HEK293 (cell line): ENCODE data around the gene LOX.

Experiments used
- KLF10 ChIP-seq: fragments of 450-650 bp; IDR thresholded peaks from 2 replicates; pipeline ENCODE4 v1.5.1; 2018; ENCODE audit warnings: missing biosample characterization, mild to moderate bottlenecking, missing genetic modification characterization
- ZBTB8A ChIP-seq: fragments of 450-650 bp; formaldehyde crosslinking; IDR thresholded peaks from 2 replicates; pipeline ENCODE4 v1.5.1; 2016; ENCODE audit warnings: missing biosample characterization, missing genetic modification characterization
- ZNF10 ChIP-seq: fragments of 450-650 bp; formaldehyde crosslinking; IDR thresholded peaks from 2 replicates; pipeline ENCODE4 v1.5.1; 2017; ENCODE audit warnings: missing biosample characterization, missing genetic modification characterization
- ZNF37A ChIP-seq: fragments of 450-650 bp; IDR thresholded peaks from 2 replicates; pipeline ENCODE4 v1.5.1; 2018; ENCODE audit warnings: missing biosample characterization, missing genetic modification characterization
- ZNF548 ChIP-seq: fragments of 450-650 bp; formaldehyde crosslinking; IDR thresholded peaks from 2 replicates; pipeline ENCODE4 v1.5.1; 2016; ENCODE audit warnings: missing biosample characterization, missing genetic modification characterization
- TF ChIP-seq, protein P1 (sequence below): fragments of 450-650 bp; IDR thresholded peaks from 2 replicates; pipeline ENCODE4 v1.5.1; 2018; ENCODE audit warnings: missing biosample characterization, mild to moderate bottlenecking, missing genetic modification characterization
- TF ChIP-seq, protein P2 (sequence below): fragments of 450-650 bp; formaldehyde crosslinking; IDR thresholded peaks from 2 replicates; pipeline ENCODE4 v1.5.1; 2016; ENCODE audit warnings: missing biosample characterization, missing genetic modification characterization

DNA sequence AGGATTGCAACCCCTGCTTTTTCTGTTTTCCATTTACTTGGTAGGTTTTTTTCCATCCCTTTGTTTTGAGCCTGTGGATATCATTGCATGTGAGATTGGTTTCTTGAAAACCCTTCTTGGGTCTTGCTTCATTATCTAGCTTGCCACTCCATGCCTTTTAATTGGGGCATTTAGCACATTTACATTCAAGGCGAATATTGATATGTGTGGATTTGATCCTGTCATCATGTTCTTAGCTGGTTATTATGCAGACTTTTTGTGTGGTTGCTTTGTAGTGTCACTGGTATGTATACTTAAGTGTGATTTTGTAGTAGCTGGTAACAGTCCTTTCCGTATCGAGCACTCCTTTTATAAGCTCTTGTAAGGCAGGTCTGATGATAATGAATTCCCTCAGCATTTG lies 26.5 kb downstream of the LOX start:
- TF ChIP-seq KLF10 (tag by site-specific recombination) (no peak), ZNF37A (tag by site-specific recombination) (no peak), ZNF10 (tag by site-specific recombination) (no peak), ZBTB8A (tag by site-specific recombination) (no peak), ZNF548 (tag by site-specific recombination) (no peak)
- TF ChIP-seq, protein P1, sequence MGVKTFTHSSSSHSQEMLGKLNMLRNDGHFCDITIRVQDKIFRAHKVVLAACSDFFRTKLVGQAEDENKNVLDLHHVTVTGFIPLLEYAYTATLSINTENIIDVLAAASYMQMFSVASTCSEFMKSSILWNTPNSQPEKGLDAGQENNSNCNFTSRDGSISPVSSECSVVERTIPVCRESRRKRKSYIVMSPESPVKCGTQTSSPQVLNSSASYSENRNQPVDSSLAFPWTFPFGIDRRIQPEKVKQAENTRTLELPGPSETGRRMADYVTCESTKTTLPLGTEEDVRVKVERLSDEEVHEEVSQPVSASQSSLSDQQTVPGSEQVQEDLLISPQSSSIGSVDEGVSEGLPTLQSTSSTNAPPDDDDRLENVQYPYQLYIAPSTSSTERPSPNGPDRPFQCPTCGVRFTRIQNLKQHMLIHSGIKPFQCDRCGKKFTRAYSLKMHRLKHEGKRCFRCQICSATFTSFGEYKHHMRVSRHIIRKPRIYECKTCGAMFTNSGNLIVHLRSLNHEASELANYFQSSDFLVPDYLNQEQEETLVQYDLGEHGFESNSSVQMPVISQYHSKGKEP (tag by site-specific recombination): no peak
- TF ChIP-seq, protein P2, sequence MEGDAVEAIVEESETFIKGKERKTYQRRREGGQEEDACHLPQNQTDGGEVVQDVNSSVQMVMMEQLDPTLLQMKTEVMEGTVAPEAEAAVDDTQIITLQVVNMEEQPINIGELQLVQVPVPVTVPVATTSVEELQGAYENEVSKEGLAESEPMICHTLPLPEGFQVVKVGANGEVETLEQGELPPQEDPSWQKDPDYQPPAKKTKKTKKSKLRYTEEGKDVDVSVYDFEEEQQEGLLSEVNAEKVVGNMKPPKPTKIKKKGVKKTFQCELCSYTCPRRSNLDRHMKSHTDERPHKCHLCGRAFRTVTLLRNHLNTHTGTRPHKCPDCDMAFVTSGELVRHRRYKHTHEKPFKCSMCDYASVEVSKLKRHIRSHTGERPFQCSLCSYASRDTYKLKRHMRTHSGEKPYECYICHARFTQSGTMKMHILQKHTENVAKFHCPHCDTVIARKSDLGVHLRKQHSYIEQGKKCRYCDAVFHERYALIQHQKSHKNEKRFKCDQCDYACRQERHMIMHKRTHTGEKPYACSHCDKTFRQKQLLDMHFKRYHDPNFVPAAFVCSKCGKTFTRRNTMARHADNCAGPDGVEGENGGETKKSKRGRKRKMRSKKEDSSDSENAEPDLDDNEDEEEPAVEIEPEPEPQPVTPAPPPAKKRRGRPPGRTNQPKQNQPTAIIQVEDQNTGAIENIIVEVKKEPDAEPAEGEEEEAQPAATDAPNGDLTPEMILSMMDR: no peak
